NCI-H524 treated with DMSO at 0.1 percent for 48 hours (cell line): ENCODE results near the gene TNRC18.

ENCODE experiments used
- DNase-seq: peaks from one replicate; lab custom pipeline; 2025; lab: John Stamatoyannopoulos, UW

Gene TNRC18

DNA sequence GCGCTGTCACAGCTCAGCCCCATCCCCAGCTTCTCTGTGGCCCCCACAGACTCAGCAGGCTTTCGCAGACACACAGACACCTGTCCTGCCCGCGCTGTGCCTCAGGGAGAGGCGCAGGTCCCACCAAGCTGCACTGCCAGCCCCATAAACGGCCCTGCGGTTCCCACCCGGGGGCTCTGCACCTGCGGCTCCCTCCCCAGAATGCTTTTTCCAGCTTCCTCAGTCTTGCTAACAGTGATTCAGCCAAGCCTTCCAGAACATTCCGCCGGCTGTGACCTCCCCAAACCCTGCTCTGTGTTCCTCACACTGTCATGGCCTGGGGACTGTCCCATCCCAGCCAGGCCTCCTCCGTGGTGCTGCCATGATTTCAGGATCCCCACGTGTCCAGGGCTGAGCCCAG lies 27.8 kb upstream of the TNRC18 start:
- DNase-seq: no peak

DNA sequence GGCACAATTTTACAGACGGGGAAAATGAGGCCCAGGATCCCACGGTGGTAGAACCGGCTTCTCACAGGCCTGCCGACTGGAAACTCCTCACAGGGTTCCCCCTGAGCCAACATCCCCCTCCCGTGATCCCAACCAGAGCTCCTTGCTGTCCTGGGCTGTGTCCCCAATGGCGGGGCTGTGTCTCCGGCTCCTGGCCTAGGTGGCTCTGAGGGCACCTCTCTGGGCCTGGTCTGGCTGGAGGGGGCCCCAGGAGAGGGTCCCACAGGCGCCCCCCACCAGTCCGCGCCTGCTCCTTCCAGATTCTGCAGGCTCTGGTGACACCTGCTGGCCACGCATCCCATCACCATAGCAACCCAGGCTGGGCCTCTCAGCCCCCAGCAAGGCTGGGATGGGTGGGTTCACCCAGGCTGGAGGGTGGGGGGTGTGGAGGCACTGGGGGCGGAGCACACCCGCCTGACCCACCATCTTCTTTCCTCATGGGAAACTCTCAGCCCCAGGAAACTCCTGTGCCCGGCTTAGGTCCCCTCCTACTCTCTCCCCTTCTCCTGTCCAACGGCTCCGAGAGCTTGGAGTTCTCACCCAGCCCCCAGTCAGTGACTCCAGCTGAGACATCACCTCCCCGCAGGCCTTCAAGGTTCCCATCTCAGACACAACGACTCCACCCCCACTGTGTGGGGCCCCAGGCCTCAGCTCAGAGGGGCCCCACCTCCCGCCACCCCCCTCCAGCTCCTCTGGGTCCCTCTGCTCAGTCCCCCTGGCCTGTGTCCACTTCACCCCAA lies 27.1 kb upstream of the TNRC18 start:
- no peak for DNase-seq

DNA sequence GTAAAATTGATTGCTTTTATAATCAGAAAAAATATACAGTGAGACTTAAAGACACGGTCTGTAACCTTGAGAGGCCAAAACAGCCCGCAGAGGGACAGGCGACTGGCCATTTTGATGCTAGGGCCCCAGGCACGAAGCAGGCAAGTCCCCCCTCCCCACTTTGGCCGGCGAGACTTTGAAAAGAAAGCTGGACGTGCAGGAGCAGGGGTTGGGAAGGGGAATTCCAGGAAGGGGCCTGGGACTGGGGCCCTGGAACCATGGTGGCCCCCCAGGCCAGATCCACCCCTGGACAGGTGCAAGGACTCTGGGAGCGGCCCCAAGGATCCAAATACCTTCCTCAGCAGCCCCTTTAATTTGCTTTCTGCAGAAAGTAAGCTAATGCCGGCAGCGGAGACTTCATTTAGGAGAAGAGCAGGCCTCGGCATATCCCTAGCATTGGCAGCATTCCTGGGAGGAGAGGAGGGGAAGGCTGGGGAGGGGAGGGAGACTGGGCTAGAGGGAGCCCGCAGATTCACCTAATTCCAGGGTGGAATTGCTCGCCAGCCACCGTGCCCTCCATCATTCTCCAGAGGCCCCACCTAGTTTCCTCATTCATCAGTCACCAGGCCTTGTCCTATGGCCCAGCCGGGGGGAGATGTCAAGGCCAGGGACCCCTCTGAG lies 24.9 kb upstream of the TNRC18 start:
- DNase-seq: no peak

DNA sequence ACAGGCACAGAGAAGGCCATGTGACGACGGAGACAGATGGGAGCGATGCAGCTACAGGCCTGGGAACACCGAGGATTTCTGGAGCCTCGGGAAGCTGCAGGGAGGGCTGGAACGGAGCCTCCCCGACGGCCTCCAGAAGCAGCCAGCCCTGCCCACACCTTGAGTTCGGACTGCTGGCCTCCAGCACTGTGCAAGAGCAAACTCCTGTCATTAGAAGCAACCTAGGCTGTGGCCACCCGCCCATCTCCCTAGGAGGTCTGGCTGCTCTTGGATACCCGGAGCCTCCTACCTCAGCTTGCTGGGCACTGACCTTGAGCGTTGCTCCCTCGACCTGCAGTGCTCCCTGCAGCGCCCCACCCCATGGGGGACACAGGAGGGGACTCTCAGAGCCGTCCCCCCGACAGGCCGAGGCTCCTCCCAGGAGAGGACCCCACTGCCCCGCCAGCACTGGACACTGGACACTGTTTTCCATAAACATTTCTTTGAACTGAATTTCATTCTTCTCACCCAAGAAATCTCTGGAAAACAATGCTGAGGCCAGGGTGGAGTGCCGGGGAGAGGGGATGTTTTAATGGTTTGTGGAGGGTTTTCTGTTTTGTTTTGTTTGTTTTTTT lies 22.5 kb upstream of the TNRC18 start:
- DNase-seq: no peak

DNA sequence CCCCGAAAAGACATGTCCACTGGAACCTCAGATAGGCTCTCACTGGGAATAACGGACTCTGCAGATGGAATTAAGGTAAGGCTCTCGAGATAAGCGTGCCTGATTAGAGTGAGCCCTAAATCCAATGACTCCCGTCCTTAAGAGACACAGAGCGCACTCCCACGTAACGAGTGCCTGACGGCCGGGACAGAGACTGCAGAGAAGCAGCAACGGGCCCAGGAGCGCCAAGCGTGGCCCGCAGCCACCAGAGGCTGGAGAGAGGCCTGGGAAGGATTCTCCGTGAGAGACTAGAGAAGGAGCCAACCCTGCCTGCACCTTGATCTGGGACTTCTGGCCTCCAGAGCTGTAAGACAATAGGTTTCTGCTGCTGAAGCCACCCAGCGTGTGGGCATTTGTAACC lies 20.0 kb upstream of the TNRC18 start:
- DNase-seq: no peak

DNA sequence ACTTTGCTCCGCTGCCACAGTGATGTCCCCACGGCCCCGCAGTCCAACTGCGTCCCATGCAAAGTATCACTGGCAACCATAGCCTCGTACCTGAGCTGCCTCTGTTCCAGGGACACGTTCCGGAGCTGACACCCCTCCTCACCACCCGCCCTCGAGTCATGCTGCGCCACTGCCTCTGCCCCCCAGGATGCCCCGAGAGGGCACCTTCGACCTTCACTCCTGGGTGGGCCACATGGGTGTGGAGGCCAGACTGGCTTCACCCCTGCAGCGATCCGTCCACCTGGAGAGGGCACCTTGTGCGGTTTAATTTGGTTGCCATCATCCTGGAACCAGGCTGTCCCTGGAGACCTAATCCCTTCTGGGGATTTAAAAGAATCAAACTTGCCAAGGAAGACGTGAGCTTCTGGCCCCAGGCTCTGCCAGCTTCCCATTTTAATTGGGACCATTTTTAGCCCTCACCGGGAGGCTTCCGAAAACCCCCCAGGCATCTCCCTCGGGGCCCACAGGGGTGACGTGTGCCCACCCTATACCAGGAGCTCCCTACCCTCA lies 19.2 kb upstream of the TNRC18 start:
- DNase-seq: no peak

DNA sequence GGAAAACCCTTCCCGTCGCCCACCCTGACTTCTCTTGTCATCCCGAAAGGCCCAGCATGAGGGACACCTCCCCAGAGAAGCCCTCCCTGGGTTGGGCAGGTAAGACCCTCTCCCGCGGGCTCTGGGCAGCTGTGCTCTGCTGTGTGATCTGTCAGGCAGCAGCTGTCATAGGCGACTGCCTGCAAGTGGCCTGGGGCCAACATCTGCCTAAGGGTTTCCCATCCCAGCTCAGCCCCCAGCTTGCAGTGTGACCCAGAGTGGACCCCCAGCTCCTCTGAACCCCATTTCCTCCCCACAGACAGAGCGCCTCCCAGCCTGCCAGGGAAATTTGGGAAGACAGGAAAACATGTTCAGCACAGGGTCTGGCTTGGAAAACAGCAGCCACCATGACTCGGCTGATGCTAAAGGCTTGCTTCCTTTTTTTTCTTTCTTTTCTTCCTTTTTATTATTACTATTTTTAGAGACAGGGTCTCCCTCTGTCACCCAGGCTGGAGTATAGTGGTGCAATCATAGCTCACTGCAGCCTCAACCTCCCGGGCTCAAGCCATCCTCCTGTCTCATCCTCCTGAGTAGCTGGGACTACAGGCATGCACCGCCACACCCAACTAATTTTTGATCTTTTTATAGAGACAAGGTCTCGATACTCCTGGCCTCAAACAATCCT lies 18.3 kb upstream of the TNRC18 start:
- no peak for DNase-seq

DNA sequence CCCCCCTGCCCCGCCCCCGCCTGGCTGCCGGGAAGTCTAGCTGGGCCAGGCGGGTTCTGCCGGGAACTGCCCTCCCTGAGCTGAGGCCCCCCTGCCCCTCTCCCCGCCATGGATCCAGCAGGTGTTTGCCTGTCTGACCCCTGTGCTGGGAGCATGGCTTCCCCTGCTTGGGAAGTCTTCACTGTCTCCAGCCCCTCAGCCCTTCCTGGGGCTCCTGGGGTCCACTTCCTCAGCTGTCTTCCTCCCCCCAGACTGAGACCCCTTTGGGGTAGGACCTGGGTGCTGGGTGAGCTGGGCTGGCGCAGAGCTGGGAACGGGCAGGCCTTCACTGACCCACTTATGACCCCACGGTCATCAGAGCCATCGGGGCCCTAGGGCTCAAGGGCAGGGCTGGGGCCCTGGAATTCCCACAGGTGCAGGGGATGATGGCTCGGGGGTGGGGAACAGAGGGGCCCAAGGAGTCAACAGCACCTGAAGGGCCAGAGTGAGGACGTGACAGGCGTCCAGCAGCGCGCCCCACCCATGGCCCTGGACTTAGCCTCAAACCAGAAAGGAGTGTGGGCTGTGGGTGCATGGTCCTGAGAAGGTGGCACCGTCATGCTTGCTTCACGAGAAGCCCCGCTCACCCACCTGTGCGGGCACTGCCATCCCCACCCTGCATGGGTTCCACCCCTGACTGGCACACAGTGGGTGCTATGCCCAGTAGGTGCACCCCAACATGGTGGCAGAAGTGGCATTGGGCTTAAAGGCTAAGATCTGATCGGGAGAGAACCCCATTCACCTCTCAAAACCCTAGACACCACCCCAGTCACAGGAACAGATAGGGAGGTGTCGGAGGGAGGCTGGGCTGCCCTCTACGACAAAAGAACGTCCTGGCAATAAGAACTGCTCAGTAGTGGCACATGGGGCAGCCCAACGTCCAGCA lies 16.2 kb upstream of the TNRC18 start:
- no peak for DNase-seq

DNA sequence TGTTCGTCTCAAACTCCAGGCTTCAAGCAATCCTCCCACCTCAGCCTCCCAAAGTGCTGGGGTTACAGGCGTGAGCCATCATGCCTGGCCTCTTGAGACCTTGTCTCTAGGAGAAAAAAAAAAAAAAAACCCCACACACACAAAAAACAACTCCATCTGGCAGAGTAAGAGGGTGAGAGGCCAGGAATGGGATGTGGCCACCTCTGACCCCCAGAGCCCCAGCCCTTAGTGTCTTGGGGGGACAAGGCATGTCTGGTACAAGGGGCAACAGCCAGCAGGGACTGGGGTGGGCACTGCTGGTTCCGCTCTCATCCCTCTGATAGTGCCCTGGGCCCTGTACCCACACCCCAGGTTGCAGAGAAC lies 15.6 kb upstream of the TNRC18 start:
- DNase-seq: no peak

DNA sequence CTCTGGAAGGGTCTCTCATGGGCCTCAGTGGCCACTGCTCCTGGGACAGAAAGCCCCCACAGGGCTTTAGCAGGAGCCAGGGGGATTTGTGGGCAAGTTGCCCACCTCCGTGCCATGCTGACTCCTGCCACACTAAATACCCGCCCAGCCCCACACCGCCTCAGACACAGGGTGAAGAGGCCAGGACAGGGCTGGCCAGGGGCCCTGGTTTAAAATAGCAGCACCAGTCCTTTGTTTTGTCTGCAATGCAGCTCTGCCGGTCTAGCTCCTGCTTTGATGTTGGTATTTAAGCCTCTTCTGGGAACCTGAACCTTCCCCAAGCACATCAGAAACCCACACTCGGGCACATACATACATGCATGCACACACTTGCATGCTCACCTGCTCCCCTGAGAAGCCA lies 14.4 kb upstream of the TNRC18 start:
- no peak for DNase-seq

DNA sequence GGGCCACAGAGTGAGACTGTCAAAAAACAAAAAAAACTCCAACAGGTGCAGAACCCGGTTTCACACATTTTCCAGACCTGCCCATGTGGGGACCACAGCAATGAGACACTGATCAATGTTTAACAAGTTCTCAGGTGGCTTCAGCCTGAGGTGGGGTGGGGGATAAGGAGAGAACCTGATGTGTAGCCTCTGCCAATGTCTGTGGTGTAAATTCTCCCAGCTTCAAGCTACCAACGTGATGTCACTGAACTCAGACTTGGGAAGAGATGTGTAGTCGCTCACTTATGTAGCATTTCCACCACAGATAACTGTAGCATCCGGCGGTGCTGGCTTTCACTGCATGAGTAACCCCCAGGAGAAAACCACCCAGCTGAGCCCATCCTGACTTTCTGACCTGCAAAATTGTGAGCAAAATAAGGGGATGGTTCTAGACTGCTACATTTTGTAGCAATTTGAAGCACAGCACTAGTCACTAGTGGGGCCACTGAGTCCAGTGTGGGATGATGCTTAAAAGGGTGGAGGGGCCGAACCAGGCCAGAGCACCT lies 13.8 kb upstream of the TNRC18 start:
- DNase-seq: no peak

DNA sequence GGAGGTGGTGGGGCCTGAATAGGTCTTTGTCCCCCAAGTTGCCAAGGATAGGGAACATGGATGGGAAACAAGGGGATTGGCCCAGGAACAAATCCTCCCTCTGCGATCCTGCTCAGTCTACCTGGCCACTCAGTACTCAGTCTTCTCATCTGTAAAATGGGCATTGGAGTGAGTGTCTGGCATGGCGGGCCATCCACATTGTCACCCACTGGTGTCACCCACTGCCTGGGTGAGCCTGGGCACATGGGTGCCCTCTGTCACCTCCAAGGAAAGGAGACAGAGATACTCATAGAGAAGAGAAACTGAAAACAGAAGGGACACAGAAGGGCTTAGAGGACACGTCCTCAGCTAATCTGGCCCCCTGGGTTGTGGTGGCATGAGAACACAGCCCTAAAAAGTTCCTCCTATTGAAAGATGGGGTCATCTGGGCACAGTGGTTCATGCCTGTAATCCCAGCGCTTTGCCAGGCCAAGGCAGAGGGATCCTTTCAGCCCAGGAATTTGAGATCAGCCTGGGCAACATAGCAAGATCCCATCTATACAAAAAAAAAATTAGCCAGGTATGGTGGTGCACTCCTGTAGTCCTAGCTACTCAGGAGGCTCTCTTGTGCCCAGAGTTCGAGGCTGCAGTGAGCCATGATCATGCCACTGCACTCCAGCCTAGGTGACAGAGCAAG lies 12.5 kb upstream of the TNRC18 start:
- no peak for DNase-seq

DNA sequence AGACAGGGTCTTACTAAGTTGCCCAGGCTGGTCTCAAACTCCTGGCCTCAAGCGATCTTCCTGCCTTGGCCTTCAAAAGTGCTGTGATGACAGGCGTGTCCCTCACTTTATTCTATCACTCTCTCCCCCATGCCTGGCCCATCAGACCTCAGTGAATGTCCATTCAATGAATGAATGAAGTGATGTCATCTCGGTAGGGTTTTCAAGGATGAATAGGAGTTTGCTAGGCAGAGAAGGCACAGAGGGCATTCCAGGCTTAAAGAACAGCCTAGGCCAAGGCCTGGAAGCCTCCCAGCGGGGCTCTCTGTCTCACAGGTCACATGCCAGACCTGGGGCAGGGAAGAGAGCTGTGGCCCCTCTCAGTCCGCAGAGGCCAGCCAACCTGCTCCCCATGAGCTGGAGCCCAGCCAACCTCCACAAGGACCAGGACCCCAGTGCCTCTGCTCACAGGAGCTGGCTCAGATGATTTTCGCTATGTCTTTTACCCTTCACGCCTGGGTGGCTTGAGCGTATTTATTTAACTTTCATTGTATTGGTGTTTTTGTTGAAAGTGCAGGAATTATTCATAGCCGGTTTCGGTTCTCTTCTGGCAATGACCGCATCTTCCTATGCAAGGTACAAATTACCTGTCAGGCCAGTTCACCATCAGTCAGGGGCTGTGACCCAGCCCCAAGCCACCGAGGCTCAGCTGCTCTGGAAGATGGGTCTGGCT lies 11.8 kb upstream of the TNRC18 start:
- DNase-seq: no peak

DNA sequence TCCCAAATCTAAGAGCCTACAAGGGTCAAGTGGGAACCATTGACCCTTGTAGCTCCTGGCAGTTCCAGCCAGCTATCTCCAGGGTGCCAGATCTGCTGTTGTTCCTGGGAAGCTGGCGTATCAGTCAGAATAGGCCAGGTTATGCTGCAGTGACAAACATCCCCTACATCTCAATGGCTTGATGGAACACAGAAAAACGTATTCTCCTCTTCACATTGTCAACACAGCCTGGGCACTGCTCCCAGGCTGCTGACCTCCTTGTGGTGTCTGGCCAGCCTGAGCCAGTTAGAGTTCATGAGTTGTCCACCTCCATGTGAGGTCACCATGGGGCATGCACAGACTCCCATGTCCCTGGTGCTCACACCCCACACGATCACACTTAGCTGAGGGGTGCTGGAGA lies 9.5 kb upstream of the TNRC18 start:
- no peak for DNase-seq

DNA sequence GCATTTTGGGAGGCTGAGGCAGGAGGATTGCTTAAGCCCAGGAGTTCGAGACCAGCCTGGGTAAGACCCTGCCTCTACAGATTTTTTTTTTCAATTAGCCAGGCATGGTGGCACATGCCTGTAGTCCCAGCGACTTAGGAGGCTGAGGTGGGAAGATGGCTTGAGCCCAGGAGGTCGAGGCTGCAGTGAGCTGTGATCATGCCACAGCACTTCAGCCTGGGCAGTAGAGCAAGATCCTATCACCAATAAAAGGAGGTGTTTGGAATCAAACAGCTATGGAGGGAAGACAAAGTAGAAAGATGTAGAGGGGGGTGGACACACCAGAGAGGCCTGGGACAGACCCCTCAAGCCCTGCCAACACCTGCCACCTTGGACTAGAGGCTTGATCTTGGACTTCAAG lies 9.1 kb upstream of the TNRC18 start:
- DNase-seq: no peak

DNA sequence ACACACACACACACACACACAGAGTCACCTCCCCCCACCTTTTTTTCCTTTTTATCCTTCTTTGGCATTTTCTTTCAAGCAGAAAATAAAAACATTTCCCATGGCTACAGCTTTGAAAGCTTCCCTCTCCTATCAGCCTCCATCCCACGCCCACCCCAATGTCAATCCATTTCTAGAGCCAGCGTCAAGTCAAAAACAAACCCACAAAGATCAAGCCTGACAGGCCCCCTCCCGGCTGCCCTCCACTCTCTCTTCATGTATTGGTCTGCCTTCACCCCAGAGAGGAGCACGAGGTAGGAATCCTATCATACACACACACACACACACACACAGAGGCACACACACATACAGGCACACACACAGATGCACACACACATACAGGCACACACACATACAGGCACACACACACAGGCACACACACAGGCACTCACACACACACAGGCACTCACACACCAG lies 8.0 kb upstream of the TNRC18 start:
- no peak for DNase-seq

DNA sequence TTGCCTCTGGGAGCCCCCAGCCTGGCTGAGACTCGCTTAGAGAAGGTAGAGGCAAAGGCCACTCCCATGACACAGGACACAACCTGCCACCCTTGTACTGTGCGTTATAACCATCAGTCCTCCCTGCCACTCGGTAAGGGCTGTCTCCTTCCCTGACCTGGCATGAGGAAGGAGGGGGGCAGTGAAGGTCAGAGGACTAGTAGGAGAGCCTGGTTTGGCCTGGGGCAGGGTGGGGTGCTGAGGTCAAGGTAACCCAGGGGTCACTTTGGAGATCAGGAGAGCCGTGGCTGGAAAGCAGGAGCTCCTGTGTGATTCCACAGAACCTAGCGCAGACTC lies 6.9 kb upstream of the TNRC18 start:
- no peak for DNase-seq

DNA sequence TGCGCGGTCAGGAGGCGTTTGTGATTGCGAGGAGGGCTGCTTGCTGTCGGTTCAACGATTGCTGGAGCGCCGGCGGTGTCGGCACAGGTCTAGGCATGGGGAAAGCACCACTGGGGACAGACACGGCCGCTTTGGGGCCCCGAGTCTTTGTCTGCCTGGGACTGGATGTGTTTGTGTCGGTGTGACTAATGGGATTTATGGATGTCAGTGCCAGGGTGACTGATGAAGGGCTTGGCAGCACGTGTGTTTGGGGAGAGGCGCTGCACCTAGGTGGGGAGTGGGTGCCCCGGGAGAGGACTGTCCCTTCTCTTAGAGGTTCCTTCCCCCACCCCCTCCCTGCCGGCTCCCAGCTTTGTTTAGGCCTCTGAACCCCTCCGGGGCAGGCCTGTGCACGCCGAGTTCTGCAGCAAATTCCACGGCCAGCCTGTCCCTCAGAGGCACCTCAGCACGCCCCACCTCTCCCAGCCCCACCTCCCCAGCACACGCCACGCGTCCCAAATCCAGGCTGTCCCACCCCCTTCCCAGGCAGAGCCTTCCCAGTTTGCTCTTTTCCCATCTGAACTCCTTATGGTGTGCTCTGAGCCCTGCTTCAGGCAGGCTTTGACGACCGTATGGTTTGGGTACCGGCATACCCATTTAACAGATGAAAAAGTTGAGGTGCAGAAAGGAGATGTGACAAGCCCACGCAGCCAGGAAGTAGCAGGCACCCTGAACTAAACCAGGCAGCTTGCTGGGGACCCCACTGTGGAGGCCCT lies 6.4 kb upstream of the TNRC18 start:
- no peak for DNase-seq

DNA sequence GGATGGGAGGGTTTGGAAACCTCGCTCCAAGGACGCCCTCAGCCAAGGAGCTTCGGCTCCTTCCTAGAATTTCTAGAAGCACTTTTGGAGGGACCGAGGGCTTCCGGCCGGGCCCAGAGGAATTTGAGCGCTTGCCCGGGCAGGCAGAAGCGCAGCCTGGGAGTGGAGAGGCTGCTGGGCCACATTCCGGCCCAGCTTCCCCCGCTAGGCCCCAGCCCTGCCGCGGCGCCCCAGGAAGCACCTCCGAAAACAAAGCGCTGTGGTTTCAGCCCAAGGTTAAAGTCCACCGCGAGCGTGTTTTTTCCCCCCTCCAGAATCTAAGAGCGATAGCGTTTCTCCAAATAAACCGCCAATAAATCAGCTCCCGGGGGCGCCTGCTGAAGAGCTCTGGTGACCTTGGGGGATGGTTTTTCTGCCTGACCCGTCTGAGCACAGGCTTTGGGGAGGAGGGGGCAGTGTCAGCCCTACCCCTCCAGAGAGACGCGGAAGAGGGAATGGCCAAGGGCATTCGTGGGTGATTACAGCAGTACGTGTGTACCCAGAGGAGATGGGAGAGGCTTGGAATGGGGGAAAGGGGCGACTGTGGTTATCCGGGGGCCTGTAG lies 5.7 kb upstream of the TNRC18 start:
- no peak for DNase-seq
